ENCODE results near the gene KCNJ1. TPM values are rescaled to one million over a fixed set of nuclear protein-coding genes. Genes with fewer than 3 reads are reported as not detected.
A peak's percentile ranks its signal among the peaks of the same experiment; 100 is the strongest.

KCNJ1 gene
- total RNA-seq, 2 experiments from 2014 or later, result not detected

- H3K27ac Mint-ChIP-seq, result no peak overlapping the region
- no peak for ATAC-seq
- H3K4me1 Mint-ChIP-seq, result peaks cover 15% of the 10 kb centered on the region
- H3K9me3 Mint-ChIP-seq (ENCODE audit: low read depth), result no peaks in the 10 kb centered on the region
- H3K27me3 Mint-ChIP-seq, result peaks cover 53% of the 10 kb centered on the region
- CTCF ChIA-PET, result interaction anchor here (0.8 to 3.7 kb wide), 7 partner anchors 11 to 789 kb away, joined by 3 to 22 read pairs (median 3); no protein-coding TSS in a partner anchor
- peak overlapping the region; percentile 58 for H3K4me3 Mint-ChIP-seq
- DNase-seq, result no peak
- H3K36me3 Mint-ChIP-seq, result no peaks in the 10 kb centered on the region
Measured at GRCh38 chr11:128906185-128907050, 39.3 kb upstream of the KCNJ1 start.

GRCh38 chr11:128905345-128906184 lies 38.5 kb upstream of the KCNJ1 start:
- Mint-ChIP-seq H3K4me3 (peak overlapping the region; percentile 58), H3K4me1 (peaks cover 15% of the 10 kb centered on the region), H3K27ac (no peak overlapping the region), H3K27me3 (peaks cover 53% of the 10 kb centered on the region), H3K9me3 (ENCODE audit: low read depth) (no peaks in the 10 kb centered on the region), H3K36me3 (no peaks in the 10 kb centered on the region)
- CTCF ChIA-PET, result interaction anchor here (0.6 to 3.7 kb wide), 9 partner anchors 12 to 789 kb away, joined by 3 to 22 read pairs (median 4); no protein-coding TSS in a partner anchor
- peak; percentile 52 for DNase-seq
- peak; percentile 68 for ATAC-seq

GRCh38 chr11:128904656-128905344 lies 37.7 kb upstream of the KCNJ1 start:
- no peaks in the 10 kb centered on the region for H3K9me3 Mint-ChIP-seq (ENCODE audit: low read depth)
- no peaks in the 10 kb centered on the region for H3K36me3 Mint-ChIP-seq

GRCh38 chr11:128904303-128904655 lies 37.2 kb upstream of the KCNJ1 start:
- ATAC-seq (no peak), DNase-seq (no peak)
- Mint-ChIP-seq H3K4me1 (peaks cover 15% of the 10 kb centered on the region), H3K36me3 (no peaks in the 10 kb centered on the region), H3K9me3 (ENCODE audit: low read depth) (no peaks in the 10 kb centered on the region), H3K4me3 (no peak overlapping the region), H3K27ac (no peak overlapping the region), H3K27me3 (peaks cover 47% of the 10 kb centered on the region)
- CTCF ChIA-PET, result interaction anchor here (1.1 to 3.7 kb wide), 6 partner anchors 15 to 52 kb away, joined by 3 to 22 read pairs (median 5); no protein-coding TSS in a partner anchor

More at GRCh38 chr11:128904656-128905344, 37.7 kb upstream of the KCNJ1 start:
- CTCF ChIA-PET, result interaction anchor here (0.6 to 3.7 kb wide), 8 partner anchors 12 to 51 kb away, joined by 3 to 22 read pairs (median 5); no protein-coding TSS in a partner anchor
- DNase-seq (no peak), ATAC-seq (peak; percentile 21)
- Mint-ChIP-seq H3K4me1 (peaks cover 15% of the 10 kb centered on the region), H3K4me3 (no peak overlapping the region), H3K27ac (no peak overlapping the region), H3K27me3 (peaks cover 52% of the 10 kb centered on the region)

- Mint-ChIP-seq H3K36me3 (no peaks in the 10 kb centered on the region), H3K9me3 (ENCODE audit: low read depth) (no peaks in the 10 kb centered on the region), H3K4me3 (no peak overlapping the region), H3K4me1 (peaks cover 13% of the 10 kb centered on the region), H3K27me3 (peaks cover 44% of the 10 kb centered on the region), H3K27ac (no peak overlapping the region)
- CTCF ChIA-PET, result interaction anchor here (1.1 to 2.1 kb wide), 5 partner anchors 14 to 53 kb away, joined by 3 to 6 read pairs (median 5); no protein-coding TSS in a partner anchor
- no peak for ATAC-seq
- DNase-seq, result no peak
Measured at GRCh38 chr11:128903248-128904061, 36.4 kb upstream of the KCNJ1 start.

- Mint-ChIP-seq H3K9me3 (ENCODE audit: low read depth) (no peaks in the 10 kb centered on the region), H3K27ac (no peak overlapping the region), H3K36me3 (no peaks in the 10 kb centered on the region), H3K27me3 (peaks cover 46% of the 10 kb centered on the region), H3K4me3 (no peak overlapping the region), H3K4me1 (peaks cover 10% of the 10 kb centered on the region)
- CTCF ChIA-PET, result no interaction called here
- ATAC-seq (no peak), DNase-seq (no peak)
Measured at GRCh38 chr11:128902515-128903066, 35.5 kb upstream of the KCNJ1 start.

GRCh38 chr11:128901653-128902514 lies 34.8 kb upstream of the KCNJ1 start:
- ATAC-seq, result no peak
- Mint-ChIP-seq H3K4me1 (peaks cover 10% of the 10 kb centered on the region), H3K27ac (no peak overlapping the region), H3K36me3 (no peaks in the 10 kb centered on the region), H3K27me3 (peaks cover 42% of the 10 kb centered on the region), H3K9me3 (ENCODE audit: low read depth) (no peaks in the 10 kb centered on the region), H3K4me3 (no peak overlapping the region)
- CTCF ChIA-PET, result interaction anchor here (1.0 kb wide), 1 partner anchor 18 kb away, joined by 3 read pairs; no protein-coding TSS in a partner anchor
- no peak for DNase-seq

- H3K4me1 Mint-ChIP-seq, result peaks cover 3% of the 10 kb centered on the region
- H3K27me3 Mint-ChIP-seq, result peaks cover 37% of the 10 kb centered on the region
- H3K27ac Mint-ChIP-seq, result no peak overlapping the region
- no peak for DNase-seq
- no peak overlapping the region for H3K4me3 Mint-ChIP-seq
- CTCF ChIA-PET, result no interaction called here
- no peaks in the 10 kb centered on the region for H3K36me3 Mint-ChIP-seq
- ATAC-seq, result no peak
- H3K9me3 Mint-ChIP-seq (ENCODE audit: low read depth), result no peaks in the 10 kb centered on the region
Measured at GRCh38 chr11:128900468-128900867, 33.4 kb upstream of the KCNJ1 start.

GRCh38 chr11:128898580-128899344 lies 31.7 kb upstream of the KCNJ1 start:
- Mint-ChIP-seq H3K9me3 (ENCODE audit: low read depth) (no peaks in the 10 kb centered on the region), H3K27me3 (peaks cover 31% of the 10 kb centered on the region), H3K4me1 (peaks cover 6% of the 10 kb centered on the region), H3K36me3 (no peaks in the 10 kb centered on the region), H3K27ac (no peak overlapping the region), H3K4me3 (no peak overlapping the region)
- DNase-seq, result no peak
- CTCF ChIA-PET, result interaction anchor here (0.8 kb wide), 1 partner anchor 14 kb away, joined by 3 read pairs; no protein-coding TSS in a partner anchor
- no peak for ATAC-seq

GRCh38 chr11:128897826-128898225 lies 30.7 kb upstream of the KCNJ1 start:
- Mint-ChIP-seq H3K36me3 (no peaks in the 10 kb centered on the region), H3K27ac (no peak overlapping the region), H3K4me3 (no peak overlapping the region), H3K4me1 (peaks cover 9% of the 10 kb centered on the region), H3K27me3 (peaks cover 31% of the 10 kb centered on the region), H3K9me3 (ENCODE audit: low read depth) (no peaks in the 10 kb centered on the region)
- CTCF ChIA-PET, result no interaction called here
- DNase-seq (no peak), ATAC-seq (no peak)

GRCh38 chr11:128896356-128896755 lies 29.3 kb upstream of the KCNJ1 start:
- Mint-ChIP-seq H3K4me3 (no peak overlapping the region), H3K27ac (no peak overlapping the region), H3K27me3 (peaks cover 46% of the 10 kb centered on the region), H3K36me3 (no peaks in the 10 kb centered on the region), H3K9me3 (ENCODE audit: low read depth) (no peaks in the 10 kb centered on the region), H3K4me1 (peaks cover 9% of the 10 kb centered on the region)
- CTCF ChIA-PET, result no interaction called here
- ATAC-seq (no peak), DNase-seq (no peak)
